Lung (tissue), 16 donors: ENCODE data around the gene DLL3. TPM values are rescaled to one million over a fixed set of nuclear protein-coding genes. Genes with fewer than 3 reads are reported as not detected.
"Not testable (repeated sequence)": the region's sequence is repeated elsewhere in the genome, so short reads cannot be mapped to it uniquely, and the experiment has no call there.

ENCODE experiments used
- ATAC-seq: fragments of 200-7000 bp; cut with Tn5 transposase; one replicate; pipeline ENCODE4 v1.9.1; 2020; ENCODE audit warnings: moderate number of reproducible peaks; ENCODE audit not compliant: insufficient read depth, low FRiP score
- DNase-seq, 3 donors: peaks; one replicate each; pipeline ENCODE4 v3.0.0-alpha.2; 2013 to 2017
- H3K27ac ChIP-seq, 2 donors: one replicate each; pipeline ENCODE4 v1.5.1; 2013; ENCODE audit warnings: mild to moderate bottlenecking in 2 of 2, moderate library complexity in 2 of 2, control low read depth in 1 of 2, inconsistent platforms in 1 of 2, low read depth in 1 of 2, low read length in 1 of 2
- H3K27me3 ChIP-seq, 3 donors: one replicate each; pipeline ENCODE4 v1.5.1; 2013; ENCODE audit warnings: low read length in 2 of 3; ENCODE audit not compliant: control insufficient read depth in 3 of 3, insufficient read depth in 3 of 3
- H3K36me3 ChIP-seq, 4 donors: one replicate each; pipeline ENCODE4 v1.5.1; 2013; ENCODE audit warnings: low read length in 4 of 4, mild to moderate bottlenecking in 1 of 4, moderate library complexity in 1 of 4; ENCODE audit not compliant: control insufficient read depth in 4 of 4, insufficient read depth in 4 of 4
- H3K4me1 ChIP-seq, 5 donors: one replicate each; pipeline ENCODE4 v1.5.1; 2013; ENCODE audit warnings: low read length in 5 of 5, mild to moderate bottlenecking in 2 of 5, moderate library complexity in 1 of 5; ENCODE audit not compliant: control insufficient read depth in 5 of 5, insufficient read depth in 5 of 5
- H3K4me3 ChIP-seq: one replicate; pipeline ENCODE4 v1.5.1; 2013; ENCODE audit warnings: mild to moderate bottlenecking, control low read depth, moderate library complexity
- H3K9ac ChIP-seq, 2 donors: one replicate each; pipeline ENCODE4 v1.5.1; 2013; ENCODE audit warnings: low read length in 2 of 2, control low read depth in 1 of 2; ENCODE audit not compliant: insufficient read depth in 1 of 2
- H3K9me3 ChIP-seq, 4 donors: one replicate each; pipeline ENCODE4 v1.5.1; 2013; ENCODE audit warnings: low read length in 3 of 4, mild to moderate bottlenecking in 1 of 4, moderate library complexity in 1 of 4; ENCODE audit not compliant: control insufficient read depth in 4 of 4, insufficient read depth in 3 of 4
- CTCF ChIP-seq: IDR thresholded peaks from 2 replicates; pipeline ENCODE4 v1.5.1; 2012; ENCODE audit warnings: mild to moderate bottlenecking; ENCODE audit errors: control extremely low read depth, extremely low read depth
- WGBS, 2 donors: extraction: QIAGEN DNeasy Blood & Tissue Kit; methylation state at CpG; one replicate each; pipeline ENCODE4 v1.1.7; 2013; 5-methylcytosine and 5-hydroxymethylcytosine counted together
- long read RNA-seq, 5 donors: transcript quantifications; one replicate each; lab custom pipeline, GENCODE V29; 2026
- polyA plus RNA-seq, 2 donors: library from polyadenylated mRNA; stranded (reverse); fragments of 200-250 nt; gene quantifications; one replicate each; pipeline ENCODE4 v1.2.1, GENCODE V29; 2013
- total RNA-seq, 2 donors: library from RNA; depleted of rRNA in 1 of 2; stranded (reverse); fragments of >200 nt in 1 of 2; gene quantifications; one replicate each; pipeline ENCODE4 v1.2.1, GENCODE V29; 2014 to 2021
- donor health status: control.
- donor health status: control.
- donor health status: Bipolar disorder and iron deficiency.
- donor health status: healthy.
- donor health status: DM: yes; HTN: yes; CAD: no.

DLL3 gene
- total RNA-seq (not detected), polyA plus RNA-seq (under 1 TPM in 1 of 2 donors, not detected in 1; 0.07 TPM)
- long read RNA-seq, donor 1, result 0 reads
- long read RNA-seq, donor 2, result 0 reads
- long read RNA-seq, donor 3, result 0 reads
- long read RNA-seq, donor 4, partial matches to known transcripts, result 0 of 1 reads
- long read RNA-seq, donor 4, other reads (novel, unspliced or antisense), result 0 of 1 reads
- long read RNA-seq, donor 5, result 0 reads

- H3K4me3 ChIP-seq, result no peak within 1 kb of the TSS
- no peak for DNase-seq
- TF ChIP-seq CTCF, result no peak
- H3K4me1 ChIP-seq, result peaks cover 0 to 12% (median 0%) of the 10 kb centered on the region in 5 donors
- peaks cover 10 to 38% (median 32%) of the 10 kb centered on the region in 3 donors for H3K27me3 ChIP-seq
- no peak within 1 kb of the TSS for H3K27ac ChIP-seq
- no peak within 1 kb of the TSS for H3K9ac ChIP-seq
- H3K9me3 ChIP-seq, result peaks cover 0 to 5% (median 0%) of the 10 kb centered on the region in 4 donors
- 2% methylated on average over 39 to 60 of the region's 60 CpGs for WGBS, 2 donors
- ATAC-seq, result no peak
- H3K36me3 ChIP-seq, result no peaks in the 10 kb centered on the region
Measured at GRCh38 chr19:39498798-39499642, at the start of gene DLL3. TSS of gene DLL3 (plus strand) at chr19:39498947. CDS start at chr19:39498975, 28 bp downstream.

GRCh38 chr19:39449116-39449797 lies 49.5 kb upstream of the DLL3 start:
- Histone ChIP-seq H3K4me3 (no peak overlapping the region), H3K9ac (no peak overlapping the region), H3K27me3 (no peaks in the 10 kb centered on the region), H3K27ac (no peak overlapping the region), H3K36me3 (peaks cover 4 to 28% (median 15%) of the 10 kb centered on the region in 4 donors), H3K9me3 (no peaks in the 10 kb centered on the region), H3K4me1 (peaks cover 0 to 12% (median 10%) of the 10 kb centered on the region in 5 donors)
- TF ChIP-seq CTCF, result no peak
- DNase-seq (no peak), ATAC-seq (no peak)
- whole genome bisulfite sequencing, 2 donors, result 80 to 84% methylated on average over 8 of the region's 8 CpGs

- not testable (repeated sequence) for H3K9ac ChIP-seq, H3K4me3 ChIP-seq, H3K4me1 ChIP-seq, ATAC-seq, H3K9me3 ChIP-seq, H3K27me3 ChIP-seq, H3K27ac ChIP-seq, DNase-seq
- peaks cover 4 to 32% (median 18%) of the 10 kb centered on the region in 4 donors for H3K36me3 ChIP-seq
- 98 to 99% methylated on average over 8 of the region's 8 CpGs for WGBS, 2 donors
Measured at GRCh38 chr19:39451257-39451656, 47.5 kb upstream of the DLL3 start.

GRCh38 chr19:39463403-39463802 lies 35.3 kb upstream of the DLL3 start:
- Histone ChIP-seq H3K27ac (no peak overlapping the region), H3K4me1 (no peaks in the 10 kb centered on the region), H3K9me3 (no peaks in the 10 kb centered on the region), H3K4me3 (no peak overlapping the region), H3K27me3 (no peaks in the 10 kb centered on the region), H3K36me3 (peaks cover 30 to 63% (median 52%) of the 10 kb centered on the region in 4 donors), H3K9ac (no peak overlapping the region)
- WGBS, 2 donors, result 76 to 93% methylated on average over 3 of the region's 3 CpGs
- DNase-seq (no peak), ATAC-seq (no peak)
- no peak for TF ChIP-seq CTCF
